GM12892 (cell line): ENCODE results near the gene PDGFC.
"Not testable (repeated sequence)": the region's sequence is repeated elsewhere in the genome, so short reads cannot be mapped to it uniquely, and the experiment has no call there.

Experiments used
- DNase-seq: peaks from one replicate; pipeline ENCODE4 v3.0.0; 2011; ENCODE audit not compliant: insufficient read length
- FAIRE-seq: peaks from 2 replicates; lab custom pipeline; 2011; peaks lifted over from hg19 to GRCh38; lab: Jason Lieb, UNC
- POLR2A ChIP-seq: IDR thresholded peaks from 2 replicates; pipeline ENCODE4 v1.6.1; 2011; ENCODE audit warnings: low read depth, low read length, control low read depth
- POLR2AphosphoS5 ChIP-seq: IDR thresholded peaks from 2 replicates; pipeline ENCODE4 v1.6.1; 2011; ENCODE audit warnings: low read depth, low read length, control low read depth
- TAF1 ChIP-seq: IDR thresholded peaks from 2 replicates; pipeline ENCODE4 v1.6.1; 2011; ENCODE audit warnings: low read depth, mild to moderate bottlenecking, control low read depth, low read length, borderline replicate concordance

The PDGFC gene

GRCh38 chr4:156948133-156948532 is 23.5 kb downstream of the PDGFC start:
- DNase-seq: no peak
- TF ChIP-seq POLR2AphosphoS5: no peak
- TF ChIP-seq TAF1: no peak
- no peak for TF ChIP-seq POLR2A
- FAIRE-seq: no peak

GRCh38 chr4:156946516-156947424 is 24.8 kb downstream of the PDGFC start:
- no peak for TF ChIP-seq TAF1
- TF ChIP-seq POLR2AphosphoS5: no peak
- TF ChIP-seq POLR2A: no peak
- peak; percentile 27 for FAIRE-seq
- no peak for DNase-seq

- TF ChIP-seq POLR2AphosphoS5 (no peak), POLR2A (no peak), TAF1 (no peak)
- DNase-seq: no peak
- no peak for FAIRE-seq
These were observed 26.1 kb downstream of the PDGFC start for GRCh38 chr4:156945532-156945931.

DNA sequence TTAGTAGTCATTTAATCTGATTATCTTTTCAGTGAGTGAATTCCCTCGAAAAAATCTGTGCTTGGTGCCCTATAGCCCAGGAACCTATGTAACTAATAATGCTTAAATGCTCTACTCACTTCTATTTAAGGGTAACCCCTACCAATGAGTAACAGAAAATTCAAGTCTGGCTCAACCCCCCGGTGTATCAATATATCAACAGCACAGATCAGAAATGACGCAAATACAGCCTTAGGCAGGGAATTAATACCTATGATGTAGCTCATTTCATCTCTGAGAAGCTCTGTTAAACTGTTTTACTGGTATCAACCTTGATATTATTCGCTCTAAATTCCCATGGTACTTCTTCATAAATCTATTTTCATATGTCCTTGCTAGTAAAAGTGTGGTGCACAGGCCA is 28.6 kb downstream of the PDGFC start:
- TF ChIP-seq POLR2A (no peak), TAF1 (no peak), POLR2AphosphoS5 (no peak)
- DNase-seq (no peak), FAIRE-seq (no peak)

- DNase-seq (no peak), FAIRE-seq (peak; percentile 71)
- no peak for TF ChIP-seq TAF1
These were observed 29.6 kb downstream of the PDGFC start for GRCh38 chr4:156941940-156942548.

DNA sequence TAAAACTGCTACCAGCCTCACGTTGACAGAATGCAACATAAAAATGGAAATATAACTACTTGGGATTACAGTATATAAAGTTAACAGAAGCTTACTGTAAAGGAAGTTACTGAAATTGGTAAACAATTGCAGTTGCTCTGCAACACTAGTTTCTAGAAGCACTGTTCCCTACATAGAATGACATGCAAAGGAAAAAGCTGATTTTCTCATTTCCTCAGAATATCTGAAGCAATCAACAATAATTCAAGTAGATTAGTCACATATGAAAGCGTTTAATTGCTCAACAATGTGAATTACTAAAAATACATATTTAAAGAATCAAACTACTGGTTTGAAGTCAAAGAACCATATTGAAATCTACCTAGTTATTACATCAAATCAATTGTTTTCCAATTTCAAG is 31.8 kb downstream of the PDGFC start:
- TF ChIP-seq POLR2AphosphoS5 (no peak), POLR2A (no peak), TAF1 (no peak)
- FAIRE-seq (no peak), DNase-seq (no peak)

GRCh38 chr4:156939139-156939538 is 32.5 kb downstream of the PDGFC start:
- FAIRE-seq (no peak), DNase-seq (no peak)
- TF ChIP-seq TAF1: no peak
- no peak for TF ChIP-seq POLR2A
- no peak for TF ChIP-seq POLR2AphosphoS5

GRCh38 chr4:156934259-156934635 is 37.4 kb downstream of the PDGFC start:
- FAIRE-seq: no peak
- TF ChIP-seq TAF1: no peak
- TF ChIP-seq POLR2AphosphoS5: no peak
- no peak for TF ChIP-seq POLR2A

GRCh38 chr4:156933633-156934258 is 37.9 kb downstream of the PDGFC start:
- no peak for DNase-seq
- no peak for FAIRE-seq
- TF ChIP-seq POLR2A (no peak), POLR2AphosphoS5 (no peak), TAF1 (no peak)

More at GRCh38 chr4:156934259-156934635, 37.4 kb downstream of the PDGFC start:
- no peak for DNase-seq

GRCh38 chr4:156932360-156932759 is 39.2 kb downstream of the PDGFC start:
- not testable (repeated sequence) for FAIRE-seq, DNase-seq

- DNase-seq: no peak
- TF ChIP-seq POLR2AphosphoS5: no peak
- no peak for TF ChIP-seq POLR2A
- TF ChIP-seq TAF1: no peak
- no peak for FAIRE-seq
These were observed 40.3 kb downstream of the PDGFC start for GRCh38 chr4:156931267-156931666.

DNA sequence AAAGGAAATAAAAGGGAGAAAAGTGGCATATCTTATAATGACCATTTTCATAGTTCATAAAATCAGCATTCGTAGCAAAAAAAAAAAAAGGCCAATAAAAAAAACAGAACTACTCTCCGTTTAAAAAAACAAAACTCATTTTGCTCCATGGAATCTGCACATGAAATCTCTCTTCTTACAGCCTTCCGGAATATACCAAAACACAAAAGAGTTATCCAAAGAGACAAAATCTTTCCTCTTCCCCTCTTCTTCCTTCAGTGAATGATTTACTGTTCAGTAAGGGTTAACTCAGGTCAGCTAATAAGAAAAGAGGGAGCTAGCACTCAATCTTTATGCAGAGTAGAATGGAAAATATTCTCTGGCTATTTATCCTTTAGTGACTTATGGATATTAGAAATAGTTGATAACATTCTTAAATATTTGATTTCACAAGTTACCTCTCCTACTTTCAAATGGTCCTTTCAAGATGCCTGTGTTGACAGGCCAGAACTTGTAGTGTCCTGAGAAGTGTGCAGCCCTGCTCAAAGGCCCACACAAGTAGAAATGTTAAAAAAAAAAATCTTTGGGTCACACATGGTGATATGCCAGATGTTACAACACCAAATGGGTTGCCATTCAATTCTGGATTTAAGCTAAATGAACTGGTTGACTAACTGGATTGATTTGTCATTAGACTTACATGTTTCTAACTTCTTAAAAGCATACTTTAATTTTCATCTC is 42.1 kb downstream of the PDGFC start:
- no peak for FAIRE-seq
- TF ChIP-seq POLR2AphosphoS5 (no peak), TAF1 (no peak)
- no peak for DNase-seq
